Endothelial cell of umbilical vein (primary cell): ENCODE data around the gene HCFC2. TPM values are rescaled to one million over a fixed set of nuclear protein-coding genes. Genes with fewer than 3 reads are reported as not detected.

ENCODE experiments used
- BruUV-seq: library from RNA; stranded (reverse); fragments of 400-500 nt; replicated peaks from 2 replicates; lab custom pipeline; 2021; lab: Mats Ljungman, UMichigan
- CTCF ChIA-PET: fragments of 300-600, 350-600 bp; sonication (Branson Sonifier 250); formaldehyde crosslinking; loops from one replicate; lab custom pipeline; 2021; ENCODE audit warnings: antibody characterized with exemption, inconsistent platforms; lab: Charles Lee
- POLR2A ChIA-PET: fragments of 300-600, 350-600 bp; sonication (Branson Sonifier 250); formaldehyde crosslinking; loops from one replicate; lab custom pipeline; 2021; ENCODE audit warnings: antibody characterized with exemption, inconsistent platforms; lab: Charles Lee
- DNase-seq: peaks from one replicate; pipeline ENCODE4 v3.0.0-alpha.2; 2011; ENCODE audit warnings: low read depth, low spot score
- FAIRE-seq: peaks from 2 replicates; lab custom pipeline; 2011; peaks lifted over from hg19 to GRCh38; lab: Jason Lieb, UNC
- H2AFZ ChIP-seq: 2 replicates; pipeline ENCODE4 v1.6.0; 2012; ENCODE audit warnings: low read depth, low read length, control low read depth, inconsistent platforms
- H3K27ac ChIP-seq: 2 replicates; pipeline ENCODE4 v1.5.1; 2011; ENCODE audit warnings: low read depth, mild to moderate bottlenecking, control low read depth, low read length, moderate library complexity; ENCODE audit not compliant: insufficient read depth
- H3K27me3 ChIP-seq, 2 experiments: 2 replicates each; pipeline versions ENCODE4 v1.6.0 to v1.6.1; 2011; ENCODE audit warnings: low read length in 2 of 2, mixed read lengths in 1 of 2; ENCODE audit not compliant: control insufficient read depth in 2 of 2, insufficient read depth in 2 of 2
- H3K36me3 ChIP-seq, 2 experiments: 2 replicates in 1 of 2; 3 replicates in 1 of 2; pipeline ENCODE4 v1.5.1; 2011; ENCODE audit warnings: low read length in 2 of 2, mild to moderate bottlenecking in 1 of 2, moderate library complexity in 1 of 2; ENCODE audit not compliant: control insufficient read depth in 2 of 2, insufficient read depth in 2 of 2; ENCODE audit errors: extremely low read depth in 1 of 2
- H3K4me1 ChIP-seq: 3 replicates; pipeline ENCODE4 v1.5.1; 2011; ENCODE audit warnings: mild to moderate bottlenecking, low read length; ENCODE audit not compliant: control insufficient read depth, insufficient read depth; ENCODE audit errors: extremely low read depth
- H3K4me2 ChIP-seq: 2 replicates; pipeline ENCODE4 v1.6.1; 2011; ENCODE audit warnings: low read length, control low read depth, mixed read lengths; ENCODE audit not compliant: insufficient read depth
- H3K4me3 ChIP-seq, 3 experiments: fragments of 200-600 bp in 1 of 3; sonication (generic), shearing (Covaris generic) in 1 of 3; replicated peaks in 1 of 3; 2 replicates each; pipeline ENCODE4 v1.5.1; 2011 to 2016; ENCODE audit warnings: control low read depth in 3 of 3, low read length in 3 of 3, mild to moderate bottlenecking in 2 of 3, inconsistent platforms in 1 of 3, low read depth in 1 of 3, moderate library complexity in 1 of 3; ENCODE audit not compliant: insufficient read depth in 1 of 3
- H3K79me2 ChIP-seq: 2 replicates; pipeline ENCODE4 v1.6.0; 2012; ENCODE audit warnings: low read length, inconsistent platforms; ENCODE audit not compliant: control insufficient read depth, insufficient read depth
- H3K9ac ChIP-seq: replicated peaks from 2 replicates; pipeline ENCODE3; 2011; ENCODE audit warnings: low read length, control low read depth; ENCODE audit not compliant: insufficient read depth; ENCODE audit errors: extremely low read depth
- H3K9me1 ChIP-seq: replicated peaks from 3 replicates; pipeline ENCODE4 v1.6.0; 2011; ENCODE audit warnings: mild to moderate bottlenecking, low read length; ENCODE audit not compliant: control insufficient read depth, insufficient read depth; ENCODE audit errors: extremely low read depth
- H3K9me3 ChIP-seq: replicated peaks from 2 replicates; pipeline ENCODE4 v1.5.1; 2012; ENCODE audit warnings: low read length, inconsistent platforms; ENCODE audit not compliant: control insufficient read depth, insufficient read depth
- H4K20me1 ChIP-seq: replicated peaks from 2 replicates; pipeline ENCODE3; 2011; ENCODE audit warnings: mild to moderate bottlenecking, low read length; ENCODE audit not compliant: control insufficient read depth, insufficient read depth; ENCODE audit errors: extremely low read depth
- CTCF ChIP-seq, 2 donors: IDR thresholded peaks; 1 replicate in 1 of 2; 2 replicates in 1 of 2; pipeline ENCODE4 v1.5.1; 2011; ENCODE audit warnings: low read length in 2 of 2, mild to moderate bottlenecking in 2 of 2, moderate library complexity in 2 of 2, control low read depth in 1 of 2, inconsistent platforms in 1 of 2, low read depth in 1 of 2; ENCODE audit not compliant: insufficient read depth in 1 of 2; ENCODE audit errors: extremely low read depth in 1 of 2
- FOS ChIP-seq: IDR thresholded peaks from 2 replicates; pipeline ENCODE4 v1.6.1; 2011; ENCODE audit warnings: mild to moderate bottlenecking, low read length, moderate library complexity, borderline replicate concordance; ENCODE audit not compliant: insufficient read depth
- GATA2 ChIP-seq: IDR thresholded peaks from 2 replicates; pipeline ENCODE4 v1.7.0; 2011; ENCODE audit warnings: low read depth, mild to moderate bottlenecking, moderate library complexity, mixed read lengths, low read length; ENCODE audit not compliant: insufficient read length, insufficient read depth
- JUN ChIP-seq: IDR thresholded peaks from 2 replicates; pipeline ENCODE4 v1.6.1; 2011; ENCODE audit warnings: borderline replicate concordance, low read depth; ENCODE audit not compliant: insufficient read length, insufficient read depth
- MYC ChIP-seq: IDR thresholded peaks from one replicate; pipeline ENCODE4 v1.6.1; 2011; ENCODE audit warnings: mild to moderate bottlenecking, low read depth, low read length
- POLR2AphosphoS5 ChIP-seq: IDR thresholded peaks from 2 replicates; pipeline ENCODE4 v1.6.1; 2012; ENCODE audit warnings: low read depth, mild to moderate bottlenecking, control low read depth, low read length, moderate library complexity; ENCODE audit not compliant: insufficient read depth
- dilution Hi-C: fragments of 300-500 bp; cut with MboI; formaldehyde crosslinking; loops from one replicate; pipeline ENCODE4 v1.15.0; 2019; ENCODE audit warnings: low sequenced_read_pairs; ENCODE audit not compliant: extremely low pct_ligation_motif_present
- intact Hi-C: fragments of 100-400 bp; cut with micrococcal nuclease; formaldehyde crosslinking; loops from one replicate; pipeline ENCODE4 v1.10.0; 2022
- polyA plus RNA-seq, 4 experiments: library from polyadenylated mRNA; depleted of rRNA in 3 of 4; stranded (reverse) in 3 of 4; unstranded in 1 of 4; fragments of >200 nt; gene quantifications; 2 replicates each; pipeline versions ENCODE4 v1.2.1 to v1.2.3, GENCODE V29; 2011 to 2012; ENCODE audit warnings: missing spikeins in 1 of 4
- total RNA-seq: library from RNA; stranded (reverse); gene quantifications from 2 replicates; pipeline ENCODE4 v1.2.3, GENCODE V29; 2021
- TF ChIP-seq, protein P1 (sequence below): IDR thresholded peaks from 2 replicates; pipeline ENCODE4 v1.6.1; 2011; ENCODE audit not compliant: insufficient read depth, insufficient read length

Gene HCFC2
- total and polyA plus RNA-seq, 2 donors (not counting 3 experiments of a cell fraction or from before 2014, with no cell fraction given) = 6.0 to 15.6 TPM

DNA sequence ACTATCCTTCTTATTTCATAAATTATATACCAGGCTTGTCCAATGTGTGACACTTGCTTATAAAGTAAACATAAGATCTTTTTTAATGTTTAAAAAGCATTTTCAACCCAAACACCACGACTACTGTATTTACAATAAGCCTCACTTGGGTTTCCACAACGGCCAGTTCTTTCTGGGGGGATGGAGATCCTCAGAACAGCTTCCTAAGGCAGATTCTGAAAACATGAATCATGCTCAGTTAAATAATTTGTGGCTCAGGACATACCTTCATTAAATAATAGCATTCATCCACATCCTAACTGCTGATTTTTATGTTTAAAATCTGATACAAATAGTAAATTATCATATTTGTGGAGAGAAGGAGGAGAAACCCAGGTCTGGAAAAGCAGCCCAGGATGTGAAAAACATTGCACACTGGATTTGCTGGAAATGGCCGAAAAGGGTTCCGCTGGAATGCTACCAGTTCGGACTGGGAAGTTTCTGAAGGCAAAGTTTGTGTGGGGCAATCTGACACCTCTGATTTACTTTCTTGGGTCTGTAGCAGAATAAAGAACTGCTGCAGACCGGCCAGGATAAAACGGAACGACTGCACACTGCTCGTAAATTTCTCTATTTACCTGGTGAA is 14.9 kb upstream of the HCFC2 start:
- Histone ChIP-seq H3K4me2 (peak overlapping the region; percentile 75), H3K27me3 (peaks cover 12 to 18% of the 10 kb centered on the region in 2 experiments), H3K27ac (no peak overlapping the region), H4K20me1 (no peaks in the 10 kb centered on the region), H3K4me3 (peak overlapping the region; percentile 16 to 64 (median 40)), H3K36me3 (no peaks in the 10 kb centered on the region), H3K9me1 (no peaks in the 10 kb centered on the region), H3K9me3 (no peaks in the 10 kb centered on the region), H3K4me1 (peaks cover 11% of the 10 kb centered on the region), H3K79me2 (no peaks in the 10 kb centered on the region), H3K9ac (peak overlapping the region; percentile 24), H2AFZ (peak overlapping the region; percentile 92)
- DNase-seq = peak; percentile 37
- dilution Hi-C loops (no loop called here), intact Hi-C loops (no loop called here)
- TF ChIP-seq POLR2AphosphoS5 = no peak
- no peak for TF ChIP-seq CTCF (IDR thresholded peaks at IDR 0.05; ENCODE audit: extremely low read depth in 1 of 2, insufficient read depth in 1 of 2, low read depth in 1 of 2, low read length in 2 of 2)
- TF ChIP-seq JUN = no peak
- TF ChIP-seq, protein P1, sequence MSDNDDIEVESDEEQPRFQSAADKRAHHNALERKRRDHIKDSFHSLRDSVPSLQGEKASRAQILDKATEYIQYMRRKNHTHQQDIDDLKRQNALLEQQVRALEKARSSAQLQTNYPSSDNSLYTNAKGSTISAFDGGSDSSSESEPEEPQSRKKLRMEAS = no peak
- TF ChIP-seq GATA2 = no peak
- TF ChIP-seq FOS = no peak
- no peak for TF ChIP-seq MYC
- ChIA-PET CTCF (interaction anchor here (1.2 to 2.5 kb wide), 3 partner anchors 10 to 60 kb away, joined by 4 to 7 read pairs (median 5); no protein-coding TSS in a partner anchor), POLR2A (no interaction called here)
- FAIRE-seq = no peak
- no TSS peak for BruUV-seq
